ENCODE results near the gene KRT76.

- TF ChIP-seq POLR2A (IDR thresholded peaks at IDR 0.05) (no peak), CTCF (IDR thresholded peaks at IDR 0.05) (no peak)
Measured at GRCh38 chr12:52759218-52759617, 17.9 kb downstream of the KRT76 start.

Measured in gastroesophageal sphincter (tissue), 3 donors.